C4-2B (cell line): ENCODE data around the gene CEMIP.

Experiments used
- ZFX ChIP-seq: fragments of 450-650 bp; IDR thresholded peaks from 2 replicates; pipeline ENCODE4 v1.6.1; 2017
- TF ChIP-seq, protein P1 (sequence below): fragments of 450-650 bp; conservative IDR thresholded peaks from 2 replicates; pipeline ENCODE4 v1.5.1; 2017; ENCODE audit warnings: mild to moderate bottlenecking

DNA sequence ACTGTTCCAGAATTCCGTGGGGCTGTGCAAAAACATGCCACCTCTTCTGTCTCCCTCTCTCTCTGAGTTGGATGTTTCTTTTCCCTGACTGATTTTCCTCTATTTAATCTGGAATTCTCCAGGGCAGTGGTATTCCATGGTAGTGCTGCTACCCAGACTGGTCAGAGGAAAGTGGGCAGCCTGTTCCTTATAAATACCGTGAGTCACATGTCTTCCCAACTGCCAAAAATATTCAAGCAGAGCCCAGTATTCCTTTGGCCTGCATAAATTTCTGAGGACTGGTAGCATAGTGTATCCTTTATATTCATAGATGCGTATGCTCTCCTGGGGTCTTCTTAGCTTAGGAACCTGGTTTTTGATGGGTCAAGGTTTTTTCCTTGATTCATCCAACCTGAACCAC, 40.9 kb downstream of the CEMIP start:
- TF ChIP-seq, protein P1, sequence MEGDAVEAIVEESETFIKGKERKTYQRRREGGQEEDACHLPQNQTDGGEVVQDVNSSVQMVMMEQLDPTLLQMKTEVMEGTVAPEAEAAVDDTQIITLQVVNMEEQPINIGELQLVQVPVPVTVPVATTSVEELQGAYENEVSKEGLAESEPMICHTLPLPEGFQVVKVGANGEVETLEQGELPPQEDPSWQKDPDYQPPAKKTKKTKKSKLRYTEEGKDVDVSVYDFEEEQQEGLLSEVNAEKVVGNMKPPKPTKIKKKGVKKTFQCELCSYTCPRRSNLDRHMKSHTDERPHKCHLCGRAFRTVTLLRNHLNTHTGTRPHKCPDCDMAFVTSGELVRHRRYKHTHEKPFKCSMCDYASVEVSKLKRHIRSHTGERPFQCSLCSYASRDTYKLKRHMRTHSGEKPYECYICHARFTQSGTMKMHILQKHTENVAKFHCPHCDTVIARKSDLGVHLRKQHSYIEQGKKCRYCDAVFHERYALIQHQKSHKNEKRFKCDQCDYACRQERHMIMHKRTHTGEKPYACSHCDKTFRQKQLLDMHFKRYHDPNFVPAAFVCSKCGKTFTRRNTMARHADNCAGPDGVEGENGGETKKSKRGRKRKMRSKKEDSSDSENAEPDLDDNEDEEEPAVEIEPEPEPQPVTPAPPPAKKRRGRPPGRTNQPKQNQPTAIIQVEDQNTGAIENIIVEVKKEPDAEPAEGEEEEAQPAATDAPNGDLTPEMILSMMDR = no peak
- TF ChIP-seq ZFX = no peak
